HL-60 (cell line): Measurements from ENCODE around the gene TCP11.

Experiments
- GABPA ChIP-seq: IDR thresholded peaks from 2 replicates; pipeline ENCODE4 v1.6.1; 2012; ENCODE audit warnings: low read depth
- POLR2AphosphoS5 ChIP-seq: IDR thresholded peaks from 2 replicates; pipeline ENCODE4 v1.6.1; 2012; ENCODE audit warnings: low read depth
- REST ChIP-seq: IDR thresholded peaks from 2 replicates; pipeline ENCODE4 v1.6.1; 2012; ENCODE audit warnings: low read depth; ENCODE audit not compliant: insufficient replicate concordance
- SPI1 ChIP-seq: IDR thresholded peaks from 2 replicates; pipeline ENCODE4 v1.6.1; 2012; ENCODE audit warnings: low read depth, mild to moderate bottlenecking, borderline replicate concordance
- TF ChIP-seq, protein P1 (sequence below): IDR thresholded peaks from one replicate; pipeline ENCODE4 v1.5.1; 2011; ENCODE audit warnings: low read length, control low read depth, inconsistent platforms; ENCODE audit not compliant: insufficient read depth

- TF ChIP-seq, protein P1, sequence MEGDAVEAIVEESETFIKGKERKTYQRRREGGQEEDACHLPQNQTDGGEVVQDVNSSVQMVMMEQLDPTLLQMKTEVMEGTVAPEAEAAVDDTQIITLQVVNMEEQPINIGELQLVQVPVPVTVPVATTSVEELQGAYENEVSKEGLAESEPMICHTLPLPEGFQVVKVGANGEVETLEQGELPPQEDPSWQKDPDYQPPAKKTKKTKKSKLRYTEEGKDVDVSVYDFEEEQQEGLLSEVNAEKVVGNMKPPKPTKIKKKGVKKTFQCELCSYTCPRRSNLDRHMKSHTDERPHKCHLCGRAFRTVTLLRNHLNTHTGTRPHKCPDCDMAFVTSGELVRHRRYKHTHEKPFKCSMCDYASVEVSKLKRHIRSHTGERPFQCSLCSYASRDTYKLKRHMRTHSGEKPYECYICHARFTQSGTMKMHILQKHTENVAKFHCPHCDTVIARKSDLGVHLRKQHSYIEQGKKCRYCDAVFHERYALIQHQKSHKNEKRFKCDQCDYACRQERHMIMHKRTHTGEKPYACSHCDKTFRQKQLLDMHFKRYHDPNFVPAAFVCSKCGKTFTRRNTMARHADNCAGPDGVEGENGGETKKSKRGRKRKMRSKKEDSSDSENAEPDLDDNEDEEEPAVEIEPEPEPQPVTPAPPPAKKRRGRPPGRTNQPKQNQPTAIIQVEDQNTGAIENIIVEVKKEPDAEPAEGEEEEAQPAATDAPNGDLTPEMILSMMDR: no peak
- TF ChIP-seq POLR2AphosphoS5 (no peak), SPI1 (no peak), REST (no peak), GABPA (no peak)
These were observed 53.5 kb downstream of the TCP11 start for GRCh38 chr6:35087361-35088280.
